GM12878 (cell line): Measurements from ENCODE around the gene RPS16. TPM values are rescaled to one million over a fixed set of nuclear protein-coding genes. Genes with fewer than 3 reads are reported as not detected.

Experiments
- FOS ChIP-seq: IDR thresholded peaks from 3 replicates; pipeline ENCODE4 v1.6.1; 2011; ENCODE audit warnings: borderline replicate concordance; ENCODE audit not compliant: insufficient read length; ENCODE audit errors: extremely low read depth
- KAT2A ChIP-seq: conservative IDR thresholded peaks from 2 replicates; pipeline ENCODE4 v1.6.1; 2011; ENCODE audit warnings: low read depth, low read length; ENCODE audit not compliant: control insufficient read depth
- TCF7 ChIP-seq: IDR thresholded peaks from 2 replicates; pipeline ENCODE4 v1.6.1; 2014; ENCODE audit warnings: antibody characterized with exemption, borderline replicate concordance
- YY1 ChIP-seq: IDR thresholded peaks from 2 replicates; pipeline ENCODE4 v1.6.1; 2011; ENCODE audit warnings: low read depth, mild to moderate bottlenecking, low read length
- ZNF687 ChIP-seq: fragments of 450-650 bp; IDR thresholded peaks from 2 replicates; pipeline ENCODE4 v1.6.1; 2017; ENCODE audit warnings: mild to moderate bottlenecking, moderate library complexity
- polyA plus RNA-seq, 11 experiments: library from polyadenylated mRNA; depleted of rRNA in 4 of 11; unstranded in 6 of 11; stranded (reverse) in 5 of 11; fragments of >200 nt; fragmentation: Nextera tagmentation in 4 of 11; fragmentation: Illumina TruSeq in 1 of 11; extraction: Ambion mirVana in 4 of 11; extraction: Trizol in 1 of 11; gene quantifications; 1 replicate in 1 of 11; 2 replicates in 10 of 11; pipeline versions ENCODE4 v1.2.1 to v1.2.3, GENCODE V29; 2011 to 2016; ENCODE audit warnings: inconsistent platforms in 2 of 11, missing spikeins in 2 of 11, low read depth in 1 of 11
- total RNA-seq, 4 experiments: library from RNA; depleted of rRNA in 3 of 4; stranded (reverse); fragments of >200 nt in 3 of 4; fragmentation: Illumina TruSeq in 1 of 4; extraction: Trizol in 1 of 4; gene quantifications; 2 replicates each; pipeline versions ENCODE4 v1.2.1 to v1.2.3, GENCODE V29; 2013 to 2021
- TF ChIP-seq, protein P1 (sequence below): fragments of 450-650 bp; IDR thresholded peaks from 2 replicates; pipeline ENCODE4 v1.6.1; 2016; ENCODE audit warnings: mild to moderate bottlenecking, moderate library complexity, borderline replicate concordance
- TF ChIP-seq, protein P2 (sequence below): IDR thresholded peaks from 2 replicates; pipeline ENCODE4 v1.6.1; 2012; ENCODE audit warnings: low read depth, low read length, improper control_type of control experiment
- TF ChIP-seq, protein P3 (sequence below): fragments of 450-650 bp; IDR thresholded peaks from 2 replicates; pipeline ENCODE4 v1.6.1; 2014; ENCODE audit warnings: mild to moderate bottlenecking

Gene RPS16
- total and polyA plus RNA-seq, 10 of the 15 experiments (the other 5 are each of a cell fraction or from before 2014, with no cell fraction given): 148 to 4,810 (median 2,343) TPM

DNA sequence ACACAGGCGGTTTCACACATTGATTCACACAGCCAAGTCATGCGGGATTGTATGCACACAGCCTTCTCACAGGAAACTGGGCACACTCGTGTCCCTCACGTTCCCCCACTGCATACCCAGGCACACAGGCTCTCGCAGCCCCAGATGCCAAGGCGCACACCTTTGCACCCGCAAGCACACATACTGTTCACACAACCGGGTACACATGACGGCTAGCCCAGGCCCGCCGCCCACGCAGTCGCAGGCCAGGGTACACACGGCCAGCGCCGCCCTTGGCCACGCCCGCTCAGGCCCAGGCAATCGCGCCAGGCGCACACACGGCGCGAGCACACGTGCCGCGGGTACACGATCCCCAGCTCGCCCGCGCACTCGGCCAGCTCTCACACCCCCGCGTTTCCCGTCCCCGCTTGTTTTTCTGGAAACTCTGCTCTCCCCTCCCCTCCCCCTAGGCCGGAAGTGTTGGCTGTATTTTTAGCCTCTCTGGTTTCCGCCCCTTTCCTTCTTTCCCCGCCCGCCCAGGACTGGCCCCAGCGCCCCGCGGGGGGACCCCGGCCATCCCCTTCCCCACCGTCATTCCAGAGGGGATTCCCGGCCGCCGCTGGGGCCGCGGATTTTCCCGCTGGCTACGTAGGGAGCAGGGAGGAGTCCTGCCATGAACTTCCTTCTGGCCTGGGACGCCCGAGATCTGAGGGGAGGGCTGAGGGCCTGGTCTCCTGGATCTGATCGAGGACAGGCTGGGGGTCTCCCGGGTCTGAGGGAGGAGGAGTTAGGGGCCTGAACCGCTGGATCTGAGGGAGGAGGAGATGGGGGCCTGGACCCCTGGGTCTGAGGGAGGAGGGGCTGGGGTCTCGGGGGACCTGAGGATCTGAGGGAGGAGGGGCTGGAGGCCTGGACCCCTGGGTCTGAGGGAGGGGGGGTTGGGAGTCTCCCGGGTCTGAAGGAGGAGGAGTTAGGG, 33.1 kb downstream of the RPS16 start (continued):
- TF ChIP-seq, protein P1, sequence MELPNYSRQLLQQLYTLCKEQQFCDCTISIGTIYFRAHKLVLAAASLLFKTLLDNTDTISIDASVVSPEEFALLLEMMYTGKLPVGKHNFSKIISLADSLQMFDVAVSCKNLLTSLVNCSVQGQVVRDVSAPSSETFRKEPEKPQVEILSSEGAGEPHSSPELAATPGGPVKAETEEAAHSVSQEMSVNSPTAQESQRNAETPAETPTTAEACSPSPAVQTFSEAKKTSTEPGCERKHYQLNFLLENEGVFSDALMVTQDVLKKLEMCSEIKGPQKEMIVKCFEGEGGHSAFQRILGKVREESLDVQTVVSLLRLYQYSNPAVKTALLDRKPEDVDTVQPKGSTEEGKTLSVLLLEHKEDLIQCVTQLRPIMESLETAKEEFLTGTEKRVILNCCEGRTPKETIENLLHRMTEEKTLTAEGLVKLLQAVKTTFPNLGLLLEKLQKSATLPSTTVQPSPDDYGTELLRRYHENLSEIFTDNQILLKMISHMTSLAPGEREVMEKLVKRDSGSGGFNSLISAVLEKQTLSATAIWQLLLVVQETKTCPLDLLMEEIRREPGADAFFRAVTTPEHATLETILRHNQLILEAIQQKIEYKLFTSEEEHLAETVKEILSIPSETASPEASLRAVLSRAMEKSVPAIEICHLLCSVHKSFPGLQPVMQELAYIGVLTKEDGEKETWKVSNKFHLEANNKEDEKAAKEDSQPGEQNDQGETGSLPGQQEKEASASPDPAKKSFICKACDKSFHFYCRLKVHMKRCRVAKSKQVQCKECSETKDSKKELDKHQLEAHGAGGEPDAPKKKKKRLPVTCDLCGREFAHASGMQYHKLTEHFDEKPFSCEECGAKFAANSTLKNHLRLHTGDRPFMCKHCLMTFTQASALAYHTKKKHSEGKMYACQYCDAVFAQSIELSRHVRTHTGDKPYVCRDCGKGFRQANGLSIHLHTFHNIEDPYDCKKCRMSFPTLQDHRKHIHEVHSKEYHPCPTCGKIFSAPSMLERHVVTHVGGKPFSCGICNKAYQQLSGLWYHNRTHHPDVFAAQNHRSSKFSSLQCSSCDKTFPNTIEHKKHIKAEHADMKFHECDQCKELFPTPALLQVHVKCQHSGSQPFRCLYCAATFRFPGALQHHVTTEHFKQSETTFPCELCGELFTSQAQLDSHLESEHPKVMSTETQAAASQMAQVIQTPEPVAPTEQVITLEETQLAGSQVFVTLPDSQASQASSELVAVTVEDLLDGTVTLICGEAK: no peak; the same call in 1 of the 2 replicates
- TF ChIP-seq, protein P2, sequence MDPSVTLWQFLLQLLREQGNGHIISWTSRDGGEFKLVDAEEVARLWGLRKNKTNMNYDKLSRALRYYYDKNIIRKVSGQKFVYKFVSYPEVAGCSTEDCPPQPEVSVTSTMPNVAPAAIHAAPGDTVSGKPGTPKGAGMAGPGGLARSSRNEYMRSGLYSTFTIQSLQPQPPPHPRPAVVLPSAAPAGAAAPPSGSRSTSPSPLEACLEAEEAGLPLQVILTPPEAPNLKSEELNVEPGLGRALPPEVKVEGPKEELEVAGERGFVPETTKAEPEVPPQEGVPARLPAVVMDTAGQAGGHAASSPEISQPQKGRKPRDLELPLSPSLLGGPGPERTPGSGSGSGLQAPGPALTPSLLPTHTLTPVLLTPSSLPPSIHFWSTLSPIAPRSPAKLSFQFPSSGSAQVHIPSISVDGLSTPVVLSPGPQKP: peak; percentile 86
- TF ChIP-seq, protein P3, sequence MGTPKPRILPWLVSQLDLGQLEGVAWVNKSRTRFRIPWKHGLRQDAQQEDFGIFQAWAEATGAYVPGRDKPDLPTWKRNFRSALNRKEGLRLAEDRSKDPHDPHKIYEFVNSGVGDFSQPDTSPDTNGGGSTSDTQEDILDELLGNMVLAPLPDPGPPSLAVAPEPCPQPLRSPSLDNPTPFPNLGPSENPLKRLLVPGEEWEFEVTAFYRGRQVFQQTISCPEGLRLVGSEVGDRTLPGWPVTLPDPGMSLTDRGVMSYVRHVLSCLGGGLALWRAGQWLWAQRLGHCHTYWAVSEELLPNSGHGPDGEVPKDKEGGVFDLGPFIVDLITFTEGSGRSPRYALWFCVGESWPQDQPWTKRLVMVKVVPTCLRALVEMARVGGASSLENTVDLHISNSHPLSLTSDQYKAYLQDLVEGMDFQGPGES: no peak
- TF ChIP-seq FOS: no peak
- no peak for TF ChIP-seq KAT2A
- no peak for TF ChIP-seq TCF7
- no peak for TF ChIP-seq YY1
- TF ChIP-seq ZNF687: peak; percentile 91
